IMR-90 (cell line): ENCODE measurements around the gene RECK. TPM values are rescaled to one million over a fixed set of nuclear protein-coding genes. Genes with fewer than 3 reads are reported as not detected.

ENCODE experiments used
- ATAC-seq: fragments of 200-7000 bp; cut with Tn5 transposase; 2 replicates; pipeline ENCODE4 v1.9.1; 2020; ENCODE audit warnings: low read depth, mild to moderate bottlenecking, moderate library complexity
- BruUV-seq: library from RNA; stranded (reverse); fragments of 400-500 nt; replicated peaks from 2 replicates; lab custom pipeline; 2021; lab: Mats Ljungman, UMichigan
- CTCF ChIA-PET: fragments of 300-600 bp; formaldehyde crosslinking; extraction: SDS; loops from one replicate; lab custom pipeline; 2021; ENCODE audit warnings: antibody characterized with exemption; lab: Yijun Ruan, JAX
- POLR2A ChIA-PET: fragments of 300-600 bp; sonication (Branson Sonifier 250); formaldehyde crosslinking; loops from one replicate; lab custom pipeline; 2022; ENCODE audit warnings: antibody characterized with exemption; ENCODE audit not compliant: unreplicated experiment; lab: Charles Lee
- DNase-seq: peaks from one replicate; pipeline ENCODE4 v3.0.0; 2013
- H2AFZ ChIP-seq: replicated peaks from 2 replicates; pipeline ENCODE3; 2013; ENCODE audit warnings: low read length, mild to moderate bottlenecking; ENCODE audit not compliant: poor library complexity
- H2AK5ac ChIP-seq: 2 replicates; pipeline ENCODE4 v1.6.1; 2013; ENCODE audit warnings: low read depth, low read length, inconsistent platforms
- H2AK9ac ChIP-seq: replicated peaks from 2 replicates; pipeline ENCODE3; 2013; ENCODE audit warnings: mild to moderate bottlenecking, low read depth, low read length, moderate library complexity; ENCODE audit not compliant: poor library complexity
- H2BK120ac ChIP-seq: 2 replicates; pipeline ENCODE4 v1.6.1; 2013; ENCODE audit warnings: low read depth, low read length, inconsistent platforms
- H2BK15ac ChIP-seq: 3 replicates; pipeline ENCODE4 v1.6.1; 2013; ENCODE audit warnings: low read depth, low read length, inconsistent platforms
- H2BK20ac ChIP-seq: 2 replicates; pipeline ENCODE4 v1.6.1; 2013; ENCODE audit warnings: low read depth, mild to moderate bottlenecking, inconsistent platforms, low read length, moderate library complexity
- H2BK5ac ChIP-seq: 2 replicates; pipeline ENCODE4 v1.6.1; 2013; ENCODE audit warnings: mild to moderate bottlenecking, low read depth, low read length, inconsistent platforms; ENCODE audit not compliant: poor library complexity, severe bottlenecking
- H3K14ac ChIP-seq: replicated peaks from 2 replicates; pipeline ENCODE4 v1.6.1; 2013; ENCODE audit warnings: low read depth, low read length, inconsistent platforms
- H3K18ac ChIP-seq: 2 replicates; pipeline ENCODE4 v1.6.1; 2013; ENCODE audit warnings: low read depth, low read length, control low read depth
- H3K23ac ChIP-seq: 2 replicates; pipeline ENCODE4 v1.6.1; 2013; ENCODE audit warnings: low read depth, low read length, inconsistent platforms
- H3K27ac ChIP-seq: 2 replicates; pipeline ENCODE4 v1.5.1; 2013; ENCODE audit warnings: mild to moderate bottlenecking, control low read depth, low read length; ENCODE audit not compliant: insufficient read depth
- H3K27me3 ChIP-seq: 2 replicates; pipeline ENCODE4 v1.6.1; 2013; ENCODE audit warnings: low read length; ENCODE audit not compliant: control insufficient read depth, insufficient read depth
- H3K36me3 ChIP-seq: 2 replicates; pipeline ENCODE4 v1.6.1; 2013; ENCODE audit warnings: low read length, mixed read lengths; ENCODE audit not compliant: control insufficient read depth, insufficient read depth
- H3K4ac ChIP-seq: 2 replicates; pipeline ENCODE4 v1.6.1; 2013; ENCODE audit warnings: low read depth, low read length, inconsistent platforms
- H3K4me1 ChIP-seq: 2 replicates; pipeline ENCODE4 v1.6.1; 2013; ENCODE audit warnings: low read length, mixed read lengths; ENCODE audit not compliant: control insufficient read depth, insufficient read depth
- H3K4me2 ChIP-seq: 2 replicates; pipeline ENCODE4 v1.6.1; 2013; ENCODE audit warnings: low read depth, mild to moderate bottlenecking, control low read depth, low read length, moderate library complexity
- H3K4me3 ChIP-seq: 2 replicates; pipeline ENCODE4 v1.5.1; 2013; ENCODE audit warnings: low read depth, mild to moderate bottlenecking, control low read depth, low read length, moderate library complexity; ENCODE audit not compliant: insufficient read depth
- H3K56ac ChIP-seq: 2 replicates; pipeline ENCODE4 v1.6.1; 2013; ENCODE audit warnings: low read length, inconsistent platforms; ENCODE audit not compliant: insufficient read depth; ENCODE audit errors: extremely low read depth
- H3K79me1 ChIP-seq, 2 experiments: 2 replicates each; pipeline ENCODE4 v1.6.1; 2013; ENCODE audit warnings: low read length in 2 of 2, inconsistent platforms in 1 of 2, low read depth in 1 of 2
- H3K9ac ChIP-seq: 2 replicates; pipeline ENCODE4 v1.6.1; 2013; ENCODE audit warnings: low read depth, low read length, control low read depth
- H3K9me1 ChIP-seq: 2 replicates; pipeline ENCODE4 v1.6.1; 2013; ENCODE audit warnings: low read length, inconsistent platforms; ENCODE audit not compliant: insufficient read depth
- H3K9me3 ChIP-seq: 2 replicates; pipeline ENCODE4 v1.6.1; 2013; ENCODE audit warnings: low read length; ENCODE audit not compliant: control insufficient read depth, insufficient read depth
- H4K20me1 ChIP-seq: 2 replicates; pipeline ENCODE4 v1.6.1; 2013; ENCODE audit warnings: low read length, inconsistent platforms; ENCODE audit not compliant: insufficient read depth
- H4K5ac ChIP-seq: 2 replicates; pipeline ENCODE4 v1.6.1; 2013; ENCODE audit warnings: mild to moderate bottlenecking, low read depth, low read length, control low read depth
- H4K8ac ChIP-seq, 2 experiments: 2 replicates each; pipeline ENCODE4 v1.6.1; 2013; ENCODE audit warnings: low read depth in 2 of 2, low read length in 2 of 2, control low read depth in 1 of 2, inconsistent platforms in 1 of 2
- H4K91ac ChIP-seq: 2 replicates; pipeline ENCODE4 v1.6.1; 2013; ENCODE audit warnings: low read depth, low read length, inconsistent platforms; ENCODE audit not compliant: insufficient read depth
- ELK1 ChIP-seq: fragments of 150-350 bp; IDR thresholded peaks from 2 replicates; pipeline ENCODE4 v1.6.1; 2016; ENCODE audit warnings: low read depth, mild to moderate bottlenecking, low read length, moderate library complexity, borderline replicate concordance
- FOS ChIP-seq: fragments of 150-350 bp; IDR thresholded peaks from 2 replicates; pipeline ENCODE4 v1.6.1; 2016; ENCODE audit warnings: low read depth, low read length
- MAFK ChIP-seq: IDR thresholded peaks from 2 replicates; pipeline ENCODE4 v1.6.1; 2012; ENCODE audit warnings: low read depth, low read length, improper control_type of control experiment
- NFE2L2 ChIP-seq: fragments of 150-350 bp; IDR thresholded peaks from 2 replicates; pipeline ENCODE4 v1.6.1; 2016; ENCODE audit warnings: low read depth, mild to moderate bottlenecking, low read length
- RAD21 ChIP-seq: IDR thresholded peaks from 2 replicates; pipeline ENCODE4 v1.6.1; 2012; ENCODE audit warnings: low read length, improper control_type of control experiment
- USF2 ChIP-seq: fragments of 150-350 bp; IDR thresholded peaks from 2 replicates; pipeline ENCODE4 v1.6.1; 2017; ENCODE audit warnings: mild to moderate bottlenecking, antibody characterized with exemption, low read length, low read depth
- WGBS, 2 experiments: methylation state at CpG; one replicate each; pipeline versions ENCODE4 v1.1.5 to v1.1.7; 2013; ENCODE audit warnings: missing lambda C conversion rate in 2 of 2; ENCODE audit not compliant: insufficient read length in 1 of 2; ENCODE audit errors: extremely low coverage in 2 of 2; 5-methylcytosine and 5-hydroxymethylcytosine counted together
- dilution Hi-C: fragments of 300-500 bp; cut with HindIII; formaldehyde crosslinking; loops from one replicate; pipeline ENCODE4 v1.14.3; 2018; ENCODE audit warnings: low sequenced_read_pairs; ENCODE audit not compliant: unreplicated experiment
- in situ Hi-C: fragments of 300-500 bp; cut with MboI; formaldehyde crosslinking; loops from 3 replicates; pipeline ENCODE4 v1.14.3; 2019; ENCODE audit warnings: low sequenced_read_pairs, inconsistent platforms, mixed read lengths
- intact Hi-C: fragments of 100-400 bp; cut with micrococcal nuclease; formaldehyde crosslinking; loops from 2 replicates; pipeline ENCODE4 v1.10.0; 2022
- polyA plus RNA-seq, 3 experiments: library from polyadenylated mRNA; depleted of rRNA; stranded (reverse); fragments of >200 nt; gene quantifications; 2 replicates each; pipeline ENCODE4 v1.2.3, GENCODE V29; 2012; ENCODE audit warnings: low replicate concordance in 1 of 3
- total RNA-seq: library from RNA; depleted of rRNA; stranded (reverse); fragments of >200 nt; gene quantifications from 2 replicates; pipeline ENCODE4 v1.2.3, GENCODE V29; 2012

Gene RECK
- total and polyA plus RNA-seq, 2 of the 4 experiments (the other 2 are of a cell fraction): 23.5 to 44.0 TPM

DNA sequence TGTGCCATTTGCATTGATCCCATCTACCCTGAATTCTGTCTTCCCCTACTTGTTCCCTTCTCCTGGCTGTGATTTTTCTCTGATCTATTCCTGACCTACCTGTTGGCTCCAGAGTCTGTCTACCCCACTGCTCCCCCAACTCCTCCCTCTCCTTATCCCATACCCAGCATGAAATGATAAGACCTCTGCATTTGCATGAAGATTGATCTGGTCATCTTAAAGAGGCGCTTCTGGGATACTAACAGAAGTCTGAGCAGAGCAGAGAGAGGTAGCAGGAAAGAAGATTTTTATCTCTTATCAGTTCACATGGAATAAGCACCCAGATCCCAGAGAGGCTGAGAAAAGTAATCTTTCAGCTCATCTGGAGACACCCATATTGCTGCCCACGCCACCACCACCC lies 81.5 kb downstream of the RECK start:
- in situ Hi-C loops (no loop called here), intact Hi-C loops (no loop called here), dilution Hi-C loops (no loop called here)
- H3K4ac ChIP-seq: no peak overlapping the region
- peaks cover 7% of the 10 kb centered on the region for H3K4me1 ChIP-seq
- ChIA-PET CTCF (interaction anchor here (1.5 kb wide), 1 partner anchor 48 kb away, joined by 3 read pairs; no protein-coding TSS in a partner anchor), POLR2A (no interaction called here)
- H4K8ac ChIP-seq: no peak overlapping the region
- no peaks in the 10 kb centered on the region for H4K20me1 ChIP-seq
- H2AFZ ChIP-seq: no peak overlapping the region
- BruUV-seq: no TSS peak
- H3K27ac ChIP-seq: no peak overlapping the region
- no peaks in the 10 kb centered on the region for H3K9me3 ChIP-seq
- H3K79me1 ChIP-seq: peaks cover 4 to 15% of the 10 kb centered on the region in 2 experiments; a peak in 2 of 4 replicates
- H2BK15ac ChIP-seq: no peak overlapping the region
- H3K4me2 ChIP-seq: no peak overlapping the region
- no peak overlapping the region for H3K56ac ChIP-seq
- no peak overlapping the region for H3K14ac ChIP-seq
- H2AK9ac ChIP-seq: no peak overlapping the region
- no peak overlapping the region for H3K9ac ChIP-seq
- H3K9me1 ChIP-seq: peaks cover 7% of the 10 kb centered on the region
- H2BK120ac ChIP-seq: no peak overlapping the region
- H4K91ac ChIP-seq: no peak overlapping the region
- no peak overlapping the region for H3K23ac ChIP-seq
- ATAC-seq: no peak
- no peak overlapping the region for H2BK5ac ChIP-seq
- no peak overlapping the region for H3K4me3 ChIP-seq
- no CpG with 5 or more reads among the region's 2 CpGs for WGBS, 2 experiments
- no peaks in the 10 kb centered on the region for H3K27me3 ChIP-seq
- H2BK20ac ChIP-seq: no peak overlapping the region
- H4K5ac ChIP-seq: no peak overlapping the region
- no peak for DNase-seq
- H3K18ac ChIP-seq: no peak overlapping the region
- no peak overlapping the region for H2AK5ac ChIP-seq
- peaks cover 52% of the 10 kb centered on the region for H3K36me3 ChIP-seq
- TF ChIP-seq NFE2L2: no peak
- no peak for TF ChIP-seq RAD21
- TF ChIP-seq USF2: no peak
- no peak for TF ChIP-seq FOS
- no peak for TF ChIP-seq MAFK
- TF ChIP-seq ELK1: no peak
